ENCODE measurements around the gene ETDB. TPM values are rescaled to one million over a fixed set of nuclear protein-coding genes. Genes with fewer than 3 reads are reported as not detected.

The ETDB gene
- total and polyA plus RNA-seq, 2 of the 4 experiments (the other 2 are of a cell fraction) = not detected

DNA sequence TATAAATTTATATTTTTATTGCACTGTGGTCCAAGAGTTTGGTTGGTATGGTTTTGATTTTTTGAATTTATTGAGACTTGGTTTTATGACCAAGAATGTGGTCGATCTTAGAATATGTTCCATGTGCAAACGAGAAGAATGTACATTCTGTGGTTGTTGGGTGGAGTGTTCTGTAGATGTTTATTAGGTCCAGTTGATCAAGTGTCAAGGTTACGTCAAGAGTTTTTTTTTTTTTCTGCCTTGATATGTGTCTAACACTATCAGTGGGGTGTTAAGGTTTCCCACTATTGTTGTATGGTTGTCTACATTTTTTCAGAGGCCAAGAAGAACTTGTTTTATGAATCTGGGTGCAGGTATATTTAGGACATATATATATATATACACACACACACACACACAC lies 10.8 kb downstream of the ETDB start:
- Histone ChIP-seq H3K36me3 (ENCODE audit: control insufficient read depth, insufficient read depth, low read length) (no peaks in the 10 kb centered on the region), H2AK9ac (replicated peaks; ENCODE audit: low read depth, low read length, poor library complexity) (no peak overlapping the region), H3K27ac (ENCODE audit: insufficient read depth, low read length) (no peak overlapping the region), H3K18ac (ENCODE audit: low read depth, low read length) (no peak overlapping the region), H3K23ac (ENCODE audit: low read depth, low read length) (no peak overlapping the region), H3K9ac (ENCODE audit: low read depth, low read length) (no peak overlapping the region), H3K9me3 (ENCODE audit: control insufficient read depth, insufficient read depth, low read length) (no peaks in the 10 kb centered on the region), H2AK5ac (ENCODE audit: low read depth, low read length) (no peak overlapping the region), H4K8ac (ENCODE audit: low read depth in 2 of 2, low read length in 2 of 2) (no peak overlapping the region), H3K56ac (ENCODE audit: extremely low read depth, insufficient read depth, low read length) (no peak overlapping the region), H3K9me1 (ENCODE audit: insufficient read depth, low read length) (no peaks in the 10 kb centered on the region), H3K4me3 (ENCODE audit: insufficient read depth, low read depth, low read length) (no peak overlapping the region), H2BK5ac (ENCODE audit: low read depth, low read length, poor library complexity, severe bottlenecking) (no peak overlapping the region), H3K14ac (replicated peaks; ENCODE audit: low read depth, low read length) (no peak overlapping the region), H4K5ac (ENCODE audit: low read depth, low read length) (no peak overlapping the region), H2AFZ (replicated peaks; ENCODE audit: low read length, poor library complexity) (no peak overlapping the region), H3K4me1 (ENCODE audit: control insufficient read depth, insufficient read depth, low read length) (no peaks in the 10 kb centered on the region), H3K79me1 (ENCODE audit: low read depth in 1 of 2, low read length in 2 of 2) (no peaks in the 10 kb centered on the region), H2BK20ac (ENCODE audit: low read depth, low read length) (no peak overlapping the region), H2BK120ac (ENCODE audit: low read depth, low read length) (no peak overlapping the region), H3K4me2 (ENCODE audit: low read depth, low read length) (no peak overlapping the region), H3K4ac (ENCODE audit: low read depth, low read length) (no peak overlapping the region), H2BK15ac (ENCODE audit: low read depth, low read length) (no peak overlapping the region), H3K27me3 (ENCODE audit: control insufficient read depth, insufficient read depth, low read length) (peaks cover 5% of the 10 kb centered on the region; the same call in 1 of the 2 replicates), H4K91ac (ENCODE audit: insufficient read depth, low read depth, low read length) (no peak overlapping the region), H4K20me1 (ENCODE audit: insufficient read depth, low read length) (no peaks in the 10 kb centered on the region)
- dilution Hi-C loops (cut with HindIII; ENCODE audit: low sequenced_read_pairs, unreplicated experiment) (no loop called here), intact Hi-C loops (cut with micrococcal nuclease) (no loop called here), in situ Hi-C loops (cut with MboI; ENCODE audit: low sequenced_read_pairs) (no loop called here)
- WGBS, 2 experiments (ENCODE audit: extremely low coverage in 2 of 2, insufficient read length in 1 of 2) = 52% methylated on average over 2 of the region's 3 CpGs; no CpG with 5 or more reads in 1 of the 2 experiments
- POLR2A ChIA-PET (ENCODE audit: unreplicated experiment) = no interaction called here
- TF ChIP-seq CEBPB (IDR thresholded peaks at IDR 0.05; ENCODE audit: low read depth, low read length) (no peak), RCOR1 (IDR thresholded peaks at IDR 0.05; ENCODE audit: insufficient replicate concordance, low read length) (no peak), MAZ (IDR thresholded peaks at IDR 0.05; ENCODE audit: borderline replicate concordance, low read depth, low read length) (no peak), USF2 (IDR thresholded peaks at IDR 0.05; ENCODE audit: low read depth, low read length) (no peak), SMC3 (IDR thresholded peaks at IDR 0.05; ENCODE audit: low read depth, low read length) (no peak), BHLHE40 (IDR thresholded peaks at IDR 0.05; ENCODE audit: low read depth, low read length) (no peak), RFX5 (IDR thresholded peaks at IDR 0.05; ENCODE audit: low read depth, low read length) (no peak), FOS (IDR thresholded peaks at IDR 0.05; ENCODE audit: low read depth, low read length) (no peak), CHD1 (IDR thresholded peaks at IDR 0.05; ENCODE audit: low read depth, low read length) (no peak), POLR2A (IDR thresholded peaks at IDR 0.05; ENCODE audit: low read depth, low read length) (no peak), MAFK (IDR thresholded peaks at IDR 0.05; ENCODE audit: low read depth, low read length) (no peak), NFE2L2 (IDR thresholded peaks at IDR 0.05; ENCODE audit: low read depth, low read length) (no peak), RAD21 (IDR thresholded peaks at IDR 0.05; ENCODE audit: low read length) (no peak), MXI1 (IDR thresholded peaks at IDR 0.05; ENCODE audit: borderline replicate concordance, low read depth, low read length) (no peak)
- TF ChIP-seq, protein P1, sequence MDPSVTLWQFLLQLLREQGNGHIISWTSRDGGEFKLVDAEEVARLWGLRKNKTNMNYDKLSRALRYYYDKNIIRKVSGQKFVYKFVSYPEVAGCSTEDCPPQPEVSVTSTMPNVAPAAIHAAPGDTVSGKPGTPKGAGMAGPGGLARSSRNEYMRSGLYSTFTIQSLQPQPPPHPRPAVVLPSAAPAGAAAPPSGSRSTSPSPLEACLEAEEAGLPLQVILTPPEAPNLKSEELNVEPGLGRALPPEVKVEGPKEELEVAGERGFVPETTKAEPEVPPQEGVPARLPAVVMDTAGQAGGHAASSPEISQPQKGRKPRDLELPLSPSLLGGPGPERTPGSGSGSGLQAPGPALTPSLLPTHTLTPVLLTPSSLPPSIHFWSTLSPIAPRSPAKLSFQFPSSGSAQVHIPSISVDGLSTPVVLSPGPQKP (IDR thresholded peaks at IDR 0.05; ENCODE audit: borderline replicate concordance, low read depth, low read length) = no peak
- TF ChIP-seq, protein P2, sequence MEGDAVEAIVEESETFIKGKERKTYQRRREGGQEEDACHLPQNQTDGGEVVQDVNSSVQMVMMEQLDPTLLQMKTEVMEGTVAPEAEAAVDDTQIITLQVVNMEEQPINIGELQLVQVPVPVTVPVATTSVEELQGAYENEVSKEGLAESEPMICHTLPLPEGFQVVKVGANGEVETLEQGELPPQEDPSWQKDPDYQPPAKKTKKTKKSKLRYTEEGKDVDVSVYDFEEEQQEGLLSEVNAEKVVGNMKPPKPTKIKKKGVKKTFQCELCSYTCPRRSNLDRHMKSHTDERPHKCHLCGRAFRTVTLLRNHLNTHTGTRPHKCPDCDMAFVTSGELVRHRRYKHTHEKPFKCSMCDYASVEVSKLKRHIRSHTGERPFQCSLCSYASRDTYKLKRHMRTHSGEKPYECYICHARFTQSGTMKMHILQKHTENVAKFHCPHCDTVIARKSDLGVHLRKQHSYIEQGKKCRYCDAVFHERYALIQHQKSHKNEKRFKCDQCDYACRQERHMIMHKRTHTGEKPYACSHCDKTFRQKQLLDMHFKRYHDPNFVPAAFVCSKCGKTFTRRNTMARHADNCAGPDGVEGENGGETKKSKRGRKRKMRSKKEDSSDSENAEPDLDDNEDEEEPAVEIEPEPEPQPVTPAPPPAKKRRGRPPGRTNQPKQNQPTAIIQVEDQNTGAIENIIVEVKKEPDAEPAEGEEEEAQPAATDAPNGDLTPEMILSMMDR (conservative IDR thresholded peaks at IDR 0.05; ENCODE audit: low read depth, low read length) = no peak
- DNase-seq (no peak), ATAC-seq (ENCODE audit: low read depth) (no peak)
- CTCF ChIA-PET = no interaction called here
- no TSS peak for BruUV-seq (replicated peaks)

Data from IMR-90 (cell line).